T1000 (cell line): ENCODE data around the gene CDC42BPB.

Source experiments
- DNase-seq: peaks from one replicate; lab custom pipeline; 2025; ENCODE audit warnings: mixed read lengths; lab: John Stamatoyannopoulos, UW

CDC42BPB gene

GRCh38 chr14:102944448-102945330 is 112.7 kb downstream of the CDC42BPB start:
- no peak for DNase-seq

GRCh38 chr14:102943979-102944378 is 113.4 kb downstream of the CDC42BPB start:
- DNase-seq = no peak

DNA sequence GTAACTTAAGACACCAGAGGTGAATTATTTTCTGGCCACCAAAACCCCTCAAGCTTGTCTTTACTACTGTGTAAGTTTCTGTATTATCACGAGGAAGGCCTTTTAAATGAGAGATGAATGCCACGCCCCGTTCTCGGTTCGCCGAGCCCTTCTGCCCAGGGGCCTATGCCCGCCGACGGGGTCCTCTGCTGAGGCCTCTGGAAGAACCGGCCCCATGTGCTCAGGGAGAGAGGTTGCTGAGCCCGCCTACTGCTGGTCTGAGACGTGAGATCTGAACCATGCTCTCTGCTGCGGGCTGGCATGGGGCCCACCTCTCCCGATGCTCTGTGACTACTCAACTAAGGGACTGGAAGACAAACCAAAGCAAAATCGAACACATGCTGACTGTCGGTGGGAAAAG is 113.9 kb downstream of the CDC42BPB start:
- DNase-seq = no peak

- DNase-seq = no peak
Observed at GRCh38 chr14:102942069-102942468, 115.3 kb downstream of the CDC42BPB start.

- no peak for DNase-seq
Observed at GRCh38 chr14:102941419-102942011, 115.8 kb downstream of the CDC42BPB start.

DNA sequence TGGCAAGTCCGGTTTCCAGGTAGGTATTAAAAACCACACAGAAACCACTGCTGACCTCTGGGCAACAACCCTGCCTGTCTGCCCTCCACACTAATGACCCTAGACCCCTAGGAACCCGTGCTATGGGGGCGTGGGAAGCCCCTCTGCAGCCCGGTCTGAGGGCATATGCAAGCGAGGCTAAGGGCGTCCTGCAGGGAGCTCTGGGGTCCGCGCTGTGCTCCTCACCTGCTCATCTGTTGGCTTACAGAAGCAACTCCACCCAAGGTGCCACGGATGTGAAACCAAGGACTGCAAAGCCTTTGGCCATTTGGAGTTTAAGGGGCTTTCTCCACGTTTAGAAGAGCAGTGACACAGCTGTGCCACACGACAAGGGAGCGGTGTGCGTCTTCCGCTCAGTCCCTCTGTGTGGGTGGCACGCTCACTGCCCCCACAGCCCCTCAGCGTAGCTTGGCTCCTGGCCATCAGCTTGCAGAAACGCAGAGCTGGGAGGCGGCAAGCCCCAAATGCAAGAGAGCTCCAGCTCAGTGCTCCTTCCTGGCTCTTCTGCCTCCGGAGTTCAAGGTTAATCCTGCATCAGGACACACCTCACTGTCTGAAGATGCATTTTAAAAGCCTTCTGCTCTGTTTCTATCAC is 116.5 kb downstream of the CDC42BPB start:
- DNase-seq = no peak

DNA sequence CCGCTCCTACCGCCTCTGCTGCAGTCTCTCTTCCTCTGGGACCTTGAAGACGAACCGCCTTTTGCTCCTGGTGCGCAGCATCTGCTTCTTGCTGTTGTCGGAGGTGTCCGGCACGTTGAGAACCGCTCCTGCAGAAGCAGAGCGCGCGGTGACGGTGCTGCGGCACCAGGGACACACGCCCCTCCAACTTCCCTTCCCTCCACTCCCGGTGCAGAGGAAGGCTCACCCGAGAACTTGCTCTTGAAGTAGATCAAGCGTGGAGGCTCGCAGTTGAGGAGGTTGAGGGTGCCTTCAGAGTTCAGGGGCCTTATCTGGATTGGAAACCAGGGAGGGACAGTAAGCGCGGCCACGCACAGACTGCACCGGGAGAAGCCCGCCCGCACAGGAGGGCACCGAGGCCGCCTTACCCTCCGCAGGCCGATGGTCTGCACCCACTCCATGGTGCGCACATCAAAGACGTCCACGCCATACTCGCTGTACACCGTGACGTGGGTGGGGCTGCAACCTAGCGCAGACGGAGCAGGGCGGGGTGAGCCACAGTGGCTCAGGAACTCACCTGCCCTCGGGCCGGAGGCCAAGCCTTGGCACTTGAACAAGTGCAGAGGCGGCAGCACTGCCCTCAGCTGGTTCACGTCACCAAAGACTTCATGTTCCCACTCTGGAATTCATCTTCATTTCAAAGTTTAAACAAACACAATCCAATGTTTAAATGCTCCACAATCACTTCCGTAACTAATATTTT is 117.4 kb downstream of the CDC42BPB start:
- DNase-seq = no peak

DNA sequence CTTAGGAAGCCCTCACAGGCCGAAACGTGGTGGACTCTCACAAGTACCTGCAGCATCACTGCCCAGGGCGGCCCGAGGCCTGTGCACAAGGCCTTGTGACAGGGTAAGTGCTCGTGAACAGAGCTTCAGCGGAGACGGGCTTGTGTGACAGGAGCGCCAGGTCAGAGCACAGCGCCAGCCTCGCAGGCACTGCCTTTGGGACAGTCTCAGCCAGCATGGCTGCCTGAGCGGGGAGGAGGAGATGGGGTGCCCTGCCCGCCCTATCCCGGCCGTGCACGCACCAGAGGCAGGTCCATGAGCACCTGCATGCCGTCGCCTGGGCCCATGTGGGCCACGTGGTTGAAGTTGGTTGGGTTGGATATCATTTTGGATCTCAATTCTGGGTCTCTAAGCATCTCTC is 118.0 kb downstream of the CDC42BPB start:
- DNase-seq = no peak

DNA sequence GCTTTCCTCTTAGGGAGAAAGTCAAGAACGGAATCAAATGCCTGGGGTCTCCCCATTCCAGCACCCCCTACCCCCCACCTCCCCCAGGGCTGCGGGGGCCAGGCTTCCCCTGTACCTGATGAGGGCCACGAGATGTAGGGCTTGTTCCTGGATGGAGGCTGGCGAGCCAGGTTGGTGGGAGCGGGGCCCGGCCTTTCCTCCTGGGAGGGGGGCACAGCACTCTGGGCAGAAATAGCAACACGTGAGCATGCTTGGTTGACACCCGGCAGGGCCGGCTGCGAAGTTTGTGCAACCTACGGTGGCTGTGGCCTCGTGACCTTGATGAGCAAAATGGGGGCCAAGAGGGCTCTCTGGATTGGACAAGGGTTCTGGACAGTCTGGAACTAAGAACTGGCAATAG is 119.2 kb downstream of the CDC42BPB start:
- DNase-seq = no peak

- no peak for DNase-seq
Observed at GRCh38 chr14:102937331-102938175, 119.8 kb downstream of the CDC42BPB start.

GRCh38 chr14:102935756-102936155 is 121.6 kb downstream of the CDC42BPB start:
- DNase-seq = no peak

DNA sequence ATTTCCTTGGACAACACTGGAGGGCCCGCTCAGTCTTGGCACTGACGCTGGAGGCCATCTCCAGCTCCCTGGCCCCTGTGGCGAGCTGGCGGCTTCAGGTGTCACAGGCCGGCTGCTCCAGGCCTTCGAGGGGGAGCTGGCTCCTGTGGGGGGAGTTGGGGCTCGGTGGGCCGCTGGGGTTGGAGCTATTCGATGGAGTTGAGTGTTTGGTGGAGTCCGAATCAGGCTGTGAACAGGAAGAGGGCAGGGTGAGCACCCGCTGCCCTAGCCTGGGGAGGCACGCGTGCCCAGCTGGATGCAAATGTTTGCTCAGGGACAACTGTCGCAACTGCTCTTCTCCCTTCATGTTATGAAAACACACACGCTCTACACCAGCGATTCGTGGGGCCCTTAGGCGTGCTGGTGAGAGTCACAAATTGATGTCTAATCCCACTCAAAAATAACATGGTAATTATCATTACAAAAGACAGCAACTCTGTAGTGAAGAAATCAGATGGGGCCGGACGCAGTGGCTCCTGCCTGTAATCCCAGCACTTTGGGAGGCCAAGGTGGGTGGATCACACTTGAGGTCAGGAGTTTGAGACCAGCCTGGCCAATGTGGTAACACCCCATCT is 123.6 kb downstream of the CDC42BPB start:
- DNase-seq = no peak

DNA sequence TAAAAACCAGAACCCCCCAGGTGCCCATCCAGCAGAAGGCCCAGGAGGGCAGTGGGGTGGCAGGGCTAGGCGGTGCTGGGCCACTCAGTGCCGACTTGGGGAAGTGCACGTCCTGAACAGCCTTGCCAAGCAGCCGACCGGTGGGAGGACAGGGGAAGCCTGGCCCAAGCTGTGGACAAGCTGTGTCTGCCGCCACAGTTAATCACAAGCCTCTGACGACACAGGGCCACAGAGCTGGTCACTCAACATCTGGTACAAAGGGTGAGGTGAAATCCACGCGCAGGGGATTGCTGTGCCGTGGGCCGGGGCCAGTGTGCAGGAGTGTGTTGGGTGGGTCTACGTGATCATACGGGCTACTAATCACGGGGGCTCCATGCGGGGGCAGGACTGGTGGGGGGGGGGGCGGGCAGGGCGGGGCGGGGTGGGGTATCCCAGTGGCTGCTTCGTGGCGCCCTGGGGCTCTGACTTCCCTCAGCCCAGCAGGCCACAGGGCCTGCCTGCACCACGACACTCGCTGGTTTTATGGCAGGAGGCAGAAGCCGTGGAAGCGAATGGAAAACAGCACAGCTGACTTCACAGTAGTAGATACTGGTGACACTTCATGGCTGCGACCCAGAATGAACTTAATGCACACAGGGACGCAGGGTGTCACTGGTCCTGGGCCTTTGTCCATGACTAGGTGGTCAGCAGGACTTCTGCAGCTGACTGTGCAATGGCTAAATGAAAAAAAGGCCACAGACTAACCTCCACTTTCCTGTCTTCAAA is 124.7 kb downstream of the CDC42BPB start:
- no peak for DNase-seq

- no peak for DNase-seq
Observed at GRCh38 chr14:102931580-102932285, 125.6 kb downstream of the CDC42BPB start.

- no peak for DNase-seq
Observed at GRCh38 chr14:102930753-102931579, 126.4 kb downstream of the CDC42BPB start.

- DNase-seq = no peak
Observed at GRCh38 chr14:102930138-102930752, 127.1 kb downstream of the CDC42BPB start.

GRCh38 chr14:102929241-102930137 is 127.9 kb downstream of the CDC42BPB start:
- DNase-seq = no peak
